Urothelium cell line (cell line): ENCODE measurements around the gene IL1F10.

ENCODE experiments used
- DNase-seq: peaks from one replicate; pipeline ENCODE4 v3.0.0; 2011; ENCODE audit warnings: low spot score, mixed read lengths
- FAIRE-seq: peaks from 2 replicates; lab custom pipeline; 2011; peaks lifted over from hg19 to GRCh38; lab: Jason Lieb, UNC

Gene IL1F10

GRCh38 chr2:113067681-113068080 lies at the start of gene IL1F10:
Gene IL1F10, plus strand, starts transcription at chr2:113067970. Its CDS starts 4,769 bp downstream, at chr2:113072739.
- FAIRE-seq = no peak
- DNase-seq = no peak

- DNase-seq (no peak), FAIRE-seq (no peak)
These were observed 49.3 kb upstream of the IL1F10 start for GRCh38 chr2:113018509-113018908.

GRCh38 chr2:113021312-113021711 lies 46.5 kb upstream of the IL1F10 start:
- DNase-seq (no peak), FAIRE-seq (no peak)

- no peak for FAIRE-seq
- no peak for DNase-seq
These were observed 43.0 kb upstream of the IL1F10 start for GRCh38 chr2:113024764-113025163.

GRCh38 chr2:113025737-113026136 lies 42.0 kb upstream of the IL1F10 start:
- FAIRE-seq (no peak), DNase-seq (no peak)

GRCh38 chr2:113027691-113028090 lies 40.1 kb upstream of the IL1F10 start:
- DNase-seq (no peak), FAIRE-seq (no peak)

GRCh38 chr2:113028112-113028511 lies 39.7 kb upstream of the IL1F10 start:
- FAIRE-seq = no peak
- no peak for DNase-seq

GRCh38 chr2:113032737-113033136 lies 35.0 kb upstream of the IL1F10 start:
- FAIRE-seq (no peak), DNase-seq (no peak)

- DNase-seq = no peak
- FAIRE-seq = no peak
These were observed 33.8 kb upstream of the IL1F10 start for GRCh38 chr2:113034016-113034415.

- no peak for DNase-seq
- FAIRE-seq = no peak
These were observed 31.0 kb upstream of the IL1F10 start for GRCh38 chr2:113036763-113037162.

GRCh38 chr2:113038291-113038690 lies 29.5 kb upstream of the IL1F10 start:
- DNase-seq (no peak), FAIRE-seq (no peak)

GRCh38 chr2:113039158-113039557 lies 28.6 kb upstream of the IL1F10 start:
- DNase-seq = no peak
- no peak for FAIRE-seq

- FAIRE-seq (no peak), DNase-seq (no peak)
These were observed 28.1 kb upstream of the IL1F10 start for GRCh38 chr2:113039719-113040118.

GRCh38 chr2:113041871-113042270 lies 25.9 kb upstream of the IL1F10 start:
- DNase-seq (no peak), FAIRE-seq (peak; percentile 20)

- FAIRE-seq = no peak
- DNase-seq = no peak
These were observed 21.3 kb upstream of the IL1F10 start for GRCh38 chr2:113046465-113046864.

- DNase-seq = no peak
- no peak for FAIRE-seq
These were observed 16.6 kb upstream of the IL1F10 start for GRCh38 chr2:113050921-113051895.

- FAIRE-seq (no peak), DNase-seq (no peak)
These were observed 15.3 kb upstream of the IL1F10 start, which contains the start of gene IL36B for GRCh38 chr2:113052396-113052917. Gene IL36B, minus strand, starts transcription at chr2:113052867.

GRCh38 chr2:113053666-113054065 lies 14.1 kb upstream of the IL1F10 start:
- FAIRE-seq (no peak), DNase-seq (no peak)

GRCh38 chr2:113054066-113054465 lies 13.7 kb upstream of the IL1F10 start:
- FAIRE-seq (no peak), DNase-seq (no peak)

GRCh38 chr2:113056521-113056920 lies 11.2 kb upstream of the IL1F10 start:
- DNase-seq (no peak), FAIRE-seq (no peak)

GRCh38 chr2:113057117-113057516 lies 10.7 kb upstream of the IL1F10 start:
- no peak for DNase-seq
- no peak for FAIRE-seq

- FAIRE-seq = no peak
- DNase-seq = no peak
These were observed 9.3 kb upstream of the IL1F10 start for GRCh38 chr2:113058411-113058994.
